ENCODE measurements around the gene STRADA.

DNA sequence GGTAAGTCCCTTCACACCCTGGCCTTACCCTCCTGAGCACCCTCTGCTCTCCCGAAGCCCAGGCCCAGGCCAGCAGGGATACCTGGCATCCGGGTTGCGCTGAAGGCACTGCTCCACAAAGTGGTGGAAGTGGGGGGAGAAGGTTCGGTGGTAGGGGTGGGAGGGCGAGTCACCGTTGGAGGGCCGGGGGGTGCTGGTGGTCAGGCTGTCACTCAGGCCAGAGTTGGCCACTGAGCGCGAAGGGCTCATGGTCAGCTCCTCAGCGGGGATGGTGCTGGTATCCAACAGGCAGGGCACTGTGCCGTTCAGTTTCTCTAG, 37.4 kb downstream of the STRADA start:
- TF ChIP-seq, protein P1, sequence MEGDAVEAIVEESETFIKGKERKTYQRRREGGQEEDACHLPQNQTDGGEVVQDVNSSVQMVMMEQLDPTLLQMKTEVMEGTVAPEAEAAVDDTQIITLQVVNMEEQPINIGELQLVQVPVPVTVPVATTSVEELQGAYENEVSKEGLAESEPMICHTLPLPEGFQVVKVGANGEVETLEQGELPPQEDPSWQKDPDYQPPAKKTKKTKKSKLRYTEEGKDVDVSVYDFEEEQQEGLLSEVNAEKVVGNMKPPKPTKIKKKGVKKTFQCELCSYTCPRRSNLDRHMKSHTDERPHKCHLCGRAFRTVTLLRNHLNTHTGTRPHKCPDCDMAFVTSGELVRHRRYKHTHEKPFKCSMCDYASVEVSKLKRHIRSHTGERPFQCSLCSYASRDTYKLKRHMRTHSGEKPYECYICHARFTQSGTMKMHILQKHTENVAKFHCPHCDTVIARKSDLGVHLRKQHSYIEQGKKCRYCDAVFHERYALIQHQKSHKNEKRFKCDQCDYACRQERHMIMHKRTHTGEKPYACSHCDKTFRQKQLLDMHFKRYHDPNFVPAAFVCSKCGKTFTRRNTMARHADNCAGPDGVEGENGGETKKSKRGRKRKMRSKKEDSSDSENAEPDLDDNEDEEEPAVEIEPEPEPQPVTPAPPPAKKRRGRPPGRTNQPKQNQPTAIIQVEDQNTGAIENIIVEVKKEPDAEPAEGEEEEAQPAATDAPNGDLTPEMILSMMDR (IDR thresholded peaks at IDR 0.05; ENCODE audit: poor library complexity) = no peak
- no peak for TF ChIP-seq EZH2phosphoT487 (IDR thresholded peaks at IDR 0.05; ENCODE audit: low read depth, severe bottlenecking, unreplicated experiment)
